GM23338 (cell line): ENCODE results near the gene NELFA. TPM values are rescaled to one million over a fixed set of nuclear protein-coding genes. Genes with fewer than 3 reads are reported as not detected.

Source experiments
- ATAC-seq: fragments of 200-7000 bp; cut with Tn5 transposase; 3 replicates; pipeline ENCODE4 v1.9.1; 2020
- DNase-seq: peaks from one replicate; pipeline ENCODE4 v3.0.0-alpha.2; 2015; ENCODE audit warnings: low spot score
- H2AFZ ChIP-seq: fragments of 200-600 bp; sonication (generic); 2 replicates; pipeline ENCODE4 v1.8.0; 2016; ENCODE audit warnings: antibody characterized with exemption, mild to moderate bottlenecking, moderate library complexity
- H3F3A ChIP-seq: fragments of 200-600 bp; sonication (generic); replicated peaks from 2 replicates; pipeline ENCODE4 v1.8.0; 2017; ENCODE audit warnings: antibody characterized with exemption, mixed run types, low read depth
- H3K27ac ChIP-seq: fragments of 200-600 bp; sonication (generic); 2 replicates; pipeline ENCODE4 v1.6.1; 2016; ENCODE audit warnings: low read depth
- H3K27me3 ChIP-seq: fragments of 200-600 bp; sonication (generic); 2 replicates; pipeline ENCODE4 v1.8.0; 2016; ENCODE audit warnings: mild to moderate bottlenecking, mixed run types, moderate library complexity; ENCODE audit not compliant: insufficient read depth
- H3K36me3 ChIP-seq: fragments of 200-600 bp; sonication (generic); 2 replicates; pipeline ENCODE4 v1.8.0; 2016; ENCODE audit warnings: mild to moderate bottlenecking; ENCODE audit not compliant: insufficient read depth
- H3K4me1 ChIP-seq: fragments of 200-600 bp; sonication (generic); 2 replicates; pipeline ENCODE4 v1.8.0; 2016; ENCODE audit warnings: mild to moderate bottlenecking, moderate library complexity; ENCODE audit not compliant: insufficient read depth
- H3K4me2 ChIP-seq: fragments of 200-600 bp; sonication (generic); 2 replicates; pipeline ENCODE4 v1.7.1; 2017; ENCODE audit warnings: mixed run types
- H3K4me3 ChIP-seq: fragments of 200-600 bp; sonication (generic); 2 replicates; pipeline ENCODE4 v1.6.1; 2016; ENCODE audit warnings: mixed run types
- H3K79me2 ChIP-seq: fragments of 200-600 bp; sonication (generic); replicated peaks from 2 replicates; pipeline ENCODE4 v1.8.0; 2017; ENCODE audit warnings: mild to moderate bottlenecking; ENCODE audit not compliant: insufficient read depth
- H3K9me2 ChIP-seq: fragments of 200-600 bp; sonication (generic); 2 replicates; pipeline ENCODE4 v1.8.0; 2017; ENCODE audit not compliant: insufficient read depth
- H4K20me1 ChIP-seq: fragments of 200-600 bp; sonication (generic); replicated peaks from 2 replicates; pipeline ENCODE4 v1.8.0; 2017; ENCODE audit warnings: mild to moderate bottlenecking; ENCODE audit not compliant: insufficient read depth
- H3K27ac Mint-ChIP-seq: 2 replicates; pipeline ENCODE4 v1.8.0; 2020; ENCODE audit warnings: inconsistent platforms, mild to moderate bottlenecking, moderate library complexity, mixed read lengths
- H3K27me3 Mint-ChIP-seq: 3 replicates; pipeline ENCODE4 v1.8.0; 2022; ENCODE audit warnings: low read depth, mild to moderate bottlenecking, moderate library complexity, mixed read lengths, inconsistent platforms; ENCODE audit not compliant: insufficient read depth, poor library complexity
- H3K36me3 Mint-ChIP-seq: 3 replicates; pipeline ENCODE4 v1.8.0; 2021; ENCODE audit warnings: low read depth, mild to moderate bottlenecking, inconsistent platforms, moderate library complexity, mixed read lengths
- H3K4me1 Mint-ChIP-seq: 3 replicates; pipeline ENCODE4 v1.8.0; 2020; ENCODE audit warnings: mild to moderate bottlenecking, inconsistent platforms, mixed read lengths
- H3K4me3 Mint-ChIP-seq: 3 replicates; pipeline ENCODE4 v1.8.0; 2021; ENCODE audit warnings: moderate library complexity, mild to moderate bottlenecking, inconsistent platforms, mixed read lengths
- H3K9me3 Mint-ChIP-seq: 3 replicates; pipeline ENCODE4 v1.8.0; 2020; ENCODE audit warnings: moderate library complexity, mild to moderate bottlenecking, inconsistent platforms, mixed read lengths
- CREB1 ChIP-seq: fragments of 250-450 bp; sonication (Bioruptor Pico); IDR thresholded peaks from 2 replicates; pipeline ENCODE4 v1.5.0; 2020; ENCODE audit warnings: low read depth, mild to moderate bottlenecking, moderate library complexity
- EZH2 ChIP-seq: fragments of 200-600 bp; sonication (generic); IDR thresholded peaks from one replicate; pipeline ENCODE4 v1.8.0; 2017; ENCODE audit warnings: antibody characterized with exemption, mild to moderate bottlenecking, low read depth; ENCODE audit not compliant: unreplicated experiment
- EZH2phosphoT487 ChIP-seq: fragments of 200-600 bp; sonication (generic); IDR thresholded peaks from one replicate; pipeline ENCODE4 v1.8.1; 2018; ENCODE audit warnings: antibody characterized with exemption; ENCODE audit not compliant: unreplicated experiment
- JUNB ChIP-seq: IDR thresholded peaks from one replicate; pipeline ENCODE4 v1.6.1; 2016; ENCODE audit warnings: antibody characterized with exemption; ENCODE audit not compliant: unreplicated experiment
- NANOG ChIP-seq: IDR thresholded peaks from 2 replicates; pipeline ENCODE4 v1.6.1; 2016; ENCODE audit warnings: antibody characterized with exemption, borderline replicate concordance
- POLR2AphosphoS5 ChIP-seq: IDR thresholded peaks from 2 replicates; pipeline ENCODE4 v1.6.1; 2016; ENCODE audit warnings: antibody characterized with exemption, low read depth
- ZNF114 ChIP-seq: fragments of 250-450 bp; sonication (Bioruptor Pico); IDR thresholded peaks from 2 replicates; pipeline ENCODE4 v1.5.0; 2020; ENCODE audit warnings: mild to moderate bottlenecking, moderate library complexity
- polyA plus RNA-seq: library from polyadenylated mRNA; unstranded; fragments of >200 nt; fragmentation: Nextera tagmentation; extraction: Ambion mirVana; gene quantifications from 2 replicates; pipeline ENCODE4 v1.2.1, GENCODE V29; 2016
- total RNA-seq: library from RNA; depleted of rRNA; stranded (reverse); fragments of >200 nt; shearing (Covaris generic); gene quantifications from 2 replicates; pipeline ENCODE4 v1.2.3, GENCODE V29; 2014
- TF ChIP-seq, protein P1 (sequence below): IDR thresholded peaks from one replicate; pipeline ENCODE4 v1.6.1; 2018; ENCODE audit warnings: antibody characterized with exemption; ENCODE audit not compliant: unreplicated experiment
- TF ChIP-seq, protein P2 (sequence below), 2 experiments: fragments of 200-600 bp in 1 of 2; sonication (generic) in 1 of 2; conservative IDR thresholded peaks; 2 replicates each; pipeline versions ENCODE4 v1.5.1 to v1.6.1; 2016 to 2017; ENCODE audit warnings: antibody characterized with exemption in 2 of 2, low read depth in 2 of 2, mild to moderate bottlenecking in 2 of 2, moderate library complexity in 1 of 2

The NELFA gene
- total and polyA plus RNA-seq, 2 experiments from 2014 or later, result 62.8 to 63.3 TPM

DNA sequence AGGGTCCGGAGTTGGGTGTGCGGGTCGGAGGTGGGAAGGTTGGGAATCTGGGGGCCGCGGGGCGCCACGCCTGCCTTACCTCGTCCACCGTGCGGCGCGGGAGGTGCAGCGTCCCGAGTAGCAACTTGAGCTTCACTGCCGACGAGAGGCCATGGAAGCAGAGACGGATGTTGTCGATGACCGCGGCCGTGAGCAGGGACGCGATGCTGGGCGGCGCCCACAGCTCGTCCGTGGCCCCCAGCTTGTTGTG, 178 bp downstream of the NELFA start:
- H3K79me2 ChIP-seq, result peaks cover 48% of the 10 kb centered on the region

More for the DNA sequence above, 178 bp downstream of the NELFA start:
- ATAC-seq (peak; percentile 45), DNase-seq (peak; percentile 48)
- Mint-ChIP-seq H3K4me1 (peaks cover 9% of the 10 kb centered on the region; the same call in 2 of the 3 replicates), H3K27me3 (peaks cover 13% of the 10 kb centered on the region), H3K9me3 (no peaks in the 10 kb centered on the region), H3K36me3 (peaks cover 23% of the 10 kb centered on the region), H3K27ac (peak overlapping the region; percentile 95), H3K4me3 (peak overlapping the region; percentile 92)
- Histone ChIP-seq H3K27ac (peak overlapping the region; percentile 98), H3K4me3 (peak overlapping the region; percentile 96), H4K20me1 (peaks cover 42% of the 10 kb centered on the region), H3K4me2 (peak overlapping the region; percentile 98), H3K9me2 (no peaks in the 10 kb centered on the region), H3F3A (peaks cover 3% of the 10 kb centered on the region), H3K27me3 (peaks cover 7% of the 10 kb centered on the region; the same call in 1 of the 2 replicates), H3K4me1 (peaks cover 5% of the 10 kb centered on the region; the same call in 1 of the 2 replicates), H3K36me3 (no peaks in the 10 kb centered on the region), H2AFZ (peak overlapping the region; percentile 98)
- TF ChIP-seq JUNB (no peak), CREB1 (CRISPR knock-in tag) (no peak), EZH2 (no peak), POLR2AphosphoS5 (no peak), EZH2phosphoT487 (no peak), NANOG (no peak), ZNF114 (CRISPR knock-in tag) (no peak)
- TF ChIP-seq, protein P1, sequence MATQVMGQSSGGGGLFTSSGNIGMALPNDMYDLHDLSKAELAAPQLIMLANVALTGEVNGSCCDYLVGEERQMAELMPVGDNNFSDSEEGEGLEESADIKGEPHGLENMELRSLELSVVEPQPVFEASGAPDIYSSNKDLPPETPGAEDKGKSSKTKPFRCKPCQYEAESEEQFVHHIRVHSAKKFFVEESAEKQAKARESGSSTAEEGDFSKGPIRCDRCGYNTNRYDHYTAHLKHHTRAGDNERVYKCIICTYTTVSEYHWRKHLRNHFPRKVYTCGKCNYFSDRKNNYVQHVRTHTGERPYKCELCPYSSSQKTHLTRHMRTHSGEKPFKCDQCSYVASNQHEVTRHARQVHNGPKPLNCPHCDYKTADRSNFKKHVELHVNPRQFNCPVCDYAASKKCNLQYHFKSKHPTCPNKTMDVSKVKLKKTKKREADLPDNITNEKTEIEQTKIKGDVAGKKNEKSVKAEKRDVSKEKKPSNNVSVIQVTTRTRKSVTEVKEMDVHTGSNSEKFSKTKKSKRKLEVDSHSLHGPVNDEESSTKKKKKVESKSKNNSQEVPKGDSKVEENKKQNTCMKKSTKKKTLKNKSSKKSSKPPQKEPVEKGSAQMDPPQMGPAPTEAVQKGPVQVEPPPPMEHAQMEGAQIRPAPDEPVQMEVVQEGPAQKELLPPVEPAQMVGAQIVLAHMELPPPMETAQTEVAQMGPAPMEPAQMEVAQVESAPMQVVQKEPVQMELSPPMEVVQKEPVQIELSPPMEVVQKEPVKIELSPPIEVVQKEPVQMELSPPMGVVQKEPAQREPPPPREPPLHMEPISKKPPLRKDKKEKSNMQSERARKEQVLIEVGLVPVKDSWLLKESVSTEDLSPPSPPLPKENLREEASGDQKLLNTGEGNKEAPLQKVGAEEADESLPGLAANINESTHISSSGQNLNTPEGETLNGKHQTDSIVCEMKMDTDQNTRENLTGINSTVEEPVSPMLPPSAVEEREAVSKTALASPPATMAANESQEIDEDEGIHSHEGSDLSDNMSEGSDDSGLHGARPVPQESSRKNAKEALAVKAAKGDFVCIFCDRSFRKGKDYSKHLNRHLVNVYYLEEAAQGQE, result peak; percentile 4
- TF ChIP-seq, protein P2, sequence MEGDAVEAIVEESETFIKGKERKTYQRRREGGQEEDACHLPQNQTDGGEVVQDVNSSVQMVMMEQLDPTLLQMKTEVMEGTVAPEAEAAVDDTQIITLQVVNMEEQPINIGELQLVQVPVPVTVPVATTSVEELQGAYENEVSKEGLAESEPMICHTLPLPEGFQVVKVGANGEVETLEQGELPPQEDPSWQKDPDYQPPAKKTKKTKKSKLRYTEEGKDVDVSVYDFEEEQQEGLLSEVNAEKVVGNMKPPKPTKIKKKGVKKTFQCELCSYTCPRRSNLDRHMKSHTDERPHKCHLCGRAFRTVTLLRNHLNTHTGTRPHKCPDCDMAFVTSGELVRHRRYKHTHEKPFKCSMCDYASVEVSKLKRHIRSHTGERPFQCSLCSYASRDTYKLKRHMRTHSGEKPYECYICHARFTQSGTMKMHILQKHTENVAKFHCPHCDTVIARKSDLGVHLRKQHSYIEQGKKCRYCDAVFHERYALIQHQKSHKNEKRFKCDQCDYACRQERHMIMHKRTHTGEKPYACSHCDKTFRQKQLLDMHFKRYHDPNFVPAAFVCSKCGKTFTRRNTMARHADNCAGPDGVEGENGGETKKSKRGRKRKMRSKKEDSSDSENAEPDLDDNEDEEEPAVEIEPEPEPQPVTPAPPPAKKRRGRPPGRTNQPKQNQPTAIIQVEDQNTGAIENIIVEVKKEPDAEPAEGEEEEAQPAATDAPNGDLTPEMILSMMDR (conservative IDR thresholded peaks at IDR 0.05; ENCODE audit: low read depth in 2 of 2), result no peak
